Kidney epithelial cell (primary cell): ENCODE results near the gene NAT8. TPM values are rescaled to one million over a fixed set of nuclear protein-coding genes. Genes with fewer than 3 reads are reported as not detected.

ENCODE experiments used
- DNase-seq: peaks from one replicate; pipeline ENCODE4 v3.0.0-alpha.2; 2010; ENCODE audit warnings: low read depth
- H3K27me3 ChIP-seq: 2 replicates; pipeline ENCODE4 v1.6.0; 2011; ENCODE audit warnings: low read length; ENCODE audit not compliant: control insufficient read depth, insufficient read depth
- H3K36me3 ChIP-seq: 2 replicates; pipeline ENCODE4 v1.5.1; 2011; ENCODE audit warnings: low read length; ENCODE audit not compliant: control insufficient read depth, insufficient read depth
- H3K4me3 ChIP-seq: 2 replicates; pipeline ENCODE4 v1.5.1; 2011; ENCODE audit warnings: low read depth, mild to moderate bottlenecking, control low read depth, low read length
- CTCF ChIP-seq: IDR thresholded peaks from 2 replicates; pipeline ENCODE4 v1.5.1; 2011; ENCODE audit warnings: mild to moderate bottlenecking, moderate library complexity, low read length, control low read depth, inconsistent platforms; ENCODE audit not compliant: insufficient read depth, poor library complexity, severe bottlenecking
- total RNA-seq: library from RNA; depleted of rRNA; stranded (reverse); fragments of >200 nt; gene quantifications from 2 replicates; pipeline ENCODE4 v1.2.3, GENCODE V29; 2015

NAT8 gene
- total RNA-seq, 1 donor from 2014 or later: not detected

GRCh38 chr2:73593680-73594079, 48.5 kb downstream of the NAT8 start:
- DNase-seq: no peak
- TF ChIP-seq CTCF: no peak
- Histone ChIP-seq H3K36me3 (no peaks in the 10 kb centered on the region), H3K4me3 (no peak overlapping the region), H3K27me3 (no peaks in the 10 kb centered on the region)

Other genes starting within 250 kb of the NAT8 start
- gene TPRKB, start 94.9 kb upstream of the NAT8 start, total RNA-seq: 40.1 and 86.8 TPM in 2 replicates
- gene DUSP11, start 137.7 kb upstream of the NAT8 start, total RNA-seq: 29.8 and 30.2 TPM in 2 replicates
- not detected in 2 replicates for gene C2orf78, start 141.8 kb upstream of the NAT8 start, total RNA-seq
- gene STAMBP, start 186.5 kb upstream of the NAT8 start, total RNA-seq: 34.0 and 42.5 TPM in 2 replicates